Measurements from ENCODE around the gene COL6A3. TPM values are rescaled to one million over a fixed set of nuclear protein-coding genes. Genes with fewer than 3 reads are reported as not detected.

COL6A3 gene
- total and polyA plus RNA-seq, 2 donors (not counting 1 experiment from before 2014, with no cell fraction given), result 316 to 1,525 TPM

DNA sequence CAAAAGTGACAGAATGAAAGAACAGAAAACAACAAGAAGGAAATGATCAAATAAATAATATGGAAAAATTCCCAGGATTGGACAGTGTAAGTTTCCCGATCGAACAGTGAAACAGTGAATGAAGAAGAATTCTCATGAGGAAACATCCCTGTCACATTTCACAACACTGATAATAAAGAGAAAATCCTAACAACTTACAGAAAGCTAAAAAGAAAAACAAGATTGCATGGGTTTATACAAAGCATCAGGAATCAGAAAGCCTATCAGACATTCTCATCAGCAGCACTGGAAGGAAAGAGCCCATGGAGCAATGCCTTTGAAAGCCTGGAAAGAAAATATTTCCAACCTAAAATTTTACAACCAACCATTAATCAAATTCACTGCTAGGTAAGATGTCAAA is 9.9 kb upstream of the COL6A3 start:
- H2AFZ ChIP-seq (ENCODE audit: low read length), result no peak overlapping the region
- no peaks in the 10 kb centered on the region for H3K79me2 ChIP-seq (ENCODE audit: control insufficient read depth, insufficient read depth, low read length)
- H3K9ac ChIP-seq (ENCODE audit: insufficient read depth, low read length), result no peak overlapping the region
- no peaks in the 10 kb centered on the region for H3K27me3 ChIP-seq (ENCODE audit: control insufficient read depth, insufficient read depth, low read length)
- no peaks in the 10 kb centered on the region for H3K9me3 ChIP-seq (ENCODE audit: control insufficient read depth, insufficient read depth, low read depth, low read length)
- DNase-seq (ENCODE audit: low read depth in 2 of 2), result peak in 1 of 2 donors; percentile 25
- H3K4me3 ChIP-seq (replicated peaks in 1 of 4; ENCODE audit: control extremely low read depth in 1 of 4, insufficient read depth in 1 of 4, low read depth in 3 of 4, low read length in 4 of 4), result no peak overlapping the region
- no peaks in the 10 kb centered on the region for H3K36me3 ChIP-seq (ENCODE audit: control insufficient read depth, insufficient read depth, low read length)
- peaks cover 3% of the 10 kb centered on the region for H3K4me1 ChIP-seq (ENCODE audit: control insufficient read depth, extremely low read depth, insufficient read depth, low read length)
- H3K27ac ChIP-seq (ENCODE audit: insufficient read depth, low read length), result no peak overlapping the region
- TF ChIP-seq, protein P1, sequence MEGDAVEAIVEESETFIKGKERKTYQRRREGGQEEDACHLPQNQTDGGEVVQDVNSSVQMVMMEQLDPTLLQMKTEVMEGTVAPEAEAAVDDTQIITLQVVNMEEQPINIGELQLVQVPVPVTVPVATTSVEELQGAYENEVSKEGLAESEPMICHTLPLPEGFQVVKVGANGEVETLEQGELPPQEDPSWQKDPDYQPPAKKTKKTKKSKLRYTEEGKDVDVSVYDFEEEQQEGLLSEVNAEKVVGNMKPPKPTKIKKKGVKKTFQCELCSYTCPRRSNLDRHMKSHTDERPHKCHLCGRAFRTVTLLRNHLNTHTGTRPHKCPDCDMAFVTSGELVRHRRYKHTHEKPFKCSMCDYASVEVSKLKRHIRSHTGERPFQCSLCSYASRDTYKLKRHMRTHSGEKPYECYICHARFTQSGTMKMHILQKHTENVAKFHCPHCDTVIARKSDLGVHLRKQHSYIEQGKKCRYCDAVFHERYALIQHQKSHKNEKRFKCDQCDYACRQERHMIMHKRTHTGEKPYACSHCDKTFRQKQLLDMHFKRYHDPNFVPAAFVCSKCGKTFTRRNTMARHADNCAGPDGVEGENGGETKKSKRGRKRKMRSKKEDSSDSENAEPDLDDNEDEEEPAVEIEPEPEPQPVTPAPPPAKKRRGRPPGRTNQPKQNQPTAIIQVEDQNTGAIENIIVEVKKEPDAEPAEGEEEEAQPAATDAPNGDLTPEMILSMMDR (conservative IDR thresholded peaks at IDR 0.05 in 1 of 2, IDR thresholded peaks at IDR 0.05 in 1 of 2; ENCODE audit: low read depth in 1 of 2, low read length in 2 of 2), result no peak
- no peak for TF ChIP-seq EZH2 (IDR thresholded peaks at IDR 0.05; ENCODE audit: low read length, missing control alignments)
- no peak overlapping the region for H3K4me2 ChIP-seq (ENCODE audit: extremely low read depth, insufficient read depth, low read length)
- no peaks in the 10 kb centered on the region for H4K20me1 ChIP-seq (ENCODE audit: control insufficient read depth, extremely low read depth, insufficient read depth, low read length)

DNA sequence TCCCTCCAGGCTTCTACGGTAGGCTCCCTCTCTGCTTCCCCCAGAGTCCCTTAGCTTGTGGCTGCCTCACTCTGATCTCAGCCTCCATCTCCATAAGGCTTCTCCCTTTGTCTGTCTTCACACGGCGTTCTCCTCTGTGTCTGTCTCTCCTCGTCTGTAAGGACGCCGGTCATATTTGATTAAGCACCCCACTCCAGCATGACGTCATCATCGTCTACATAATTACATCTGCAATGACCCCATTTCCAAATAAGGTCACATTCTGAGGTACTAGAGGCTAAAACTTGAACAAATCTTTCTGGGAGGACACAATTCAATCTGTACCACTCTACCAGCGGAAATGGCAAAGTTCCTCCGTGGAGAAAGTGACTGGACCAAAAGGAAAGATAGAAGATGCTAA is 8.3 kb upstream of the COL6A3 start:
- no peaks in the 10 kb centered on the region for H3K79me2 ChIP-seq (ENCODE audit: control insufficient read depth, insufficient read depth, low read length)
- H2AFZ ChIP-seq (ENCODE audit: low read length), result no peak overlapping the region
- H3K4me1 ChIP-seq (ENCODE audit: control insufficient read depth, extremely low read depth, insufficient read depth, low read length), result peaks cover 3% of the 10 kb centered on the region
- no peaks in the 10 kb centered on the region for H3K27me3 ChIP-seq (ENCODE audit: control insufficient read depth, insufficient read depth, low read length)
- TF ChIP-seq, protein P1 (conservative IDR thresholded peaks at IDR 0.05 in 1 of 2, IDR thresholded peaks at IDR 0.05 in 1 of 2; ENCODE audit: low read depth in 1 of 2, low read length in 2 of 2), result no peak
- no peak for TF ChIP-seq EZH2 (IDR thresholded peaks at IDR 0.05; ENCODE audit: low read length, missing control alignments)
- no peaks in the 10 kb centered on the region for H3K36me3 ChIP-seq (ENCODE audit: control insufficient read depth, insufficient read depth, low read length)
- H3K9ac ChIP-seq (ENCODE audit: insufficient read depth, low read length), result no peak overlapping the region
- DNase-seq (ENCODE audit: low read depth in 2 of 2), result peak in 1 of 2 donors; percentile 68
- no peaks in the 10 kb centered on the region for H3K9me3 ChIP-seq (ENCODE audit: control insufficient read depth, insufficient read depth, low read depth, low read length)
- no peak overlapping the region for H3K4me2 ChIP-seq (ENCODE audit: extremely low read depth, insufficient read depth, low read length)
- H3K27ac ChIP-seq (ENCODE audit: insufficient read depth, low read length), result no peak overlapping the region
- H3K4me3 ChIP-seq (replicated peaks in 1 of 4; ENCODE audit: control extremely low read depth in 1 of 4, insufficient read depth in 1 of 4, low read depth in 3 of 4, low read length in 4 of 4), result no peak overlapping the region
- H4K20me1 ChIP-seq (ENCODE audit: control insufficient read depth, extremely low read depth, insufficient read depth, low read length), result no peaks in the 10 kb centered on the region

DNA sequence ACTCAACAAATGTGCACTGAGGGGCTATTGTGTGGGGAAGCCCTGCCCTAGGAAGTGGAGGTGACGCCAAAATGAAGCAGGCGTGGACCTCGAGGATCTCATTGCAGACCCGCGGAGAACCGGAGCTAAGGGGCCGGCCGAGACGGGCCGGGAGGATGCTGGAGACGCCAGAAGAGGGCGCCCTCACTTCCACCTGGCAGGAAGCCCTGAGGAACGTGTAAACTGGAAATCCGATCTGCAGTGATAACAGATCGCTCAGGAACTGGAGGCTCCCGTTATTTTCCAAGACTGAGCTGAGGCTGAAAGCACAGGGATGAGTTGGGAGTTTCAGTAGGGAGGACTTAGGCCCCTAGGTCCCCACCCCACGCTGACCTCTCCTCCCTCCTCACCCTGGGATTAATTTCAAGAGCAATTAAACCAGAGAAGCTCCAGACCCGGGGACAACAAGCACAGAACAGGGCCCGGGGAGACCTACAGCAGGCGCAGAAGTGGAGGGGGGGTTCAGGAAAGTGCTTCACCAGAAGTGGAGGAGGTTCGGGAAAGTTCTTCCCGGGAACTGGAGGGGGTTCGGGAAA is 7.7 kb upstream of the COL6A3 start:
- peak; percentile 82 to 92 for DNase-seq (ENCODE audit: low read depth in 2 of 2)
- peaks cover 3% of the 10 kb centered on the region for H3K4me1 ChIP-seq (ENCODE audit: control insufficient read depth, extremely low read depth, insufficient read depth, low read length)
- H2AFZ ChIP-seq (ENCODE audit: low read length), result peak overlapping the region; percentile 77
- H3K4me2 ChIP-seq (ENCODE audit: extremely low read depth, insufficient read depth, low read length), result peak overlapping the region; percentile 75
- H3K27me3 ChIP-seq (ENCODE audit: control insufficient read depth, insufficient read depth, low read length), result no peaks in the 10 kb centered on the region
- H3K36me3 ChIP-seq (ENCODE audit: control insufficient read depth, insufficient read depth, low read length), result no peaks in the 10 kb centered on the region
- no peaks in the 10 kb centered on the region for H3K79me2 ChIP-seq (ENCODE audit: control insufficient read depth, insufficient read depth, low read length)
- no peaks in the 10 kb centered on the region for H3K9me3 ChIP-seq (ENCODE audit: control insufficient read depth, insufficient read depth, low read depth, low read length)
- H3K9ac ChIP-seq (ENCODE audit: insufficient read depth, low read length), result no peak overlapping the region
- H3K27ac ChIP-seq (ENCODE audit: insufficient read depth, low read length), result peak overlapping the region; percentile 34
- H4K20me1 ChIP-seq (ENCODE audit: control insufficient read depth, extremely low read depth, insufficient read depth, low read length), result no peaks in the 10 kb centered on the region
- H3K4me3 ChIP-seq (replicated peaks in 1 of 4; ENCODE audit: control extremely low read depth in 1 of 4, insufficient read depth in 1 of 4, low read depth in 3 of 4, low read length in 4 of 4), result peak overlapping the region in 1 of 4 experiments; percentile 14
- TF ChIP-seq EZH2 (IDR thresholded peaks at IDR 0.05; ENCODE audit: low read length, missing control alignments), result no peak
- TF ChIP-seq, protein P1 (conservative IDR thresholded peaks at IDR 0.05 in 1 of 2, IDR thresholded peaks at IDR 0.05 in 1 of 2; ENCODE audit: low read depth in 1 of 2, low read length in 2 of 2), result peak; percentile 81 to 86
